ENCODE results near the gene RFX4. TPM values are rescaled to one million over a fixed set of nuclear protein-coding genes. Genes with fewer than 3 reads are reported as not detected.

RFX4 gene
- polyA plus RNA-seq, 1 donor (not counting 4 experiments of a cell fraction or from before 2014, with no cell fraction given): not detected

GRCh38 chr12:106598003-106598402, 15.2 kb downstream of the RFX4 start:
- H3K9me3 ChIP-seq (ENCODE audit: control insufficient read depth, low read depth, low read length): no peaks in the 10 kb centered on the region
- DNase-seq (ENCODE audit: low read depth, low spot score) (no peak), FAIRE-seq (no peak)
- no peaks in the 10 kb centered on the region for H3K79me2 ChIP-seq (ENCODE audit: control insufficient read depth, insufficient read depth, low read length)
- dilution Hi-C loops (cut with MboI; ENCODE audit: extremely low pct_ligation_motif_present, low sequenced_read_pairs): no loop called here
- H3K36me3 ChIP-seq (ENCODE audit: control insufficient read depth in 2 of 2, extremely low read depth in 1 of 2, insufficient read depth in 2 of 2, low read length in 2 of 2): no peaks in the 10 kb centered on the region
- no peak overlapping the region for H3K4me3 ChIP-seq (ENCODE audit: control insufficient read depth in 2 of 3, extremely low read depth in 1 of 3, insufficient read depth in 2 of 3, low read depth in 1 of 3, low read length in 3 of 3)
- H2AFZ ChIP-seq (ENCODE audit: control insufficient read depth, low read length): no peak overlapping the region
- H3K4me1 ChIP-seq (ENCODE audit: control insufficient read depth, extremely low read depth, insufficient read depth, low read length): no peaks in the 10 kb centered on the region
- TF ChIP-seq CTCF (optimal IDR thresholded peaks at IDR 0.05 in 1 of 3, IDR thresholded peaks at IDR 0.05 in 1 of 3, conservative IDR thresholded peaks at IDR 0.05 in 1 of 3; ENCODE audit: extremely low read depth in 1 of 3, insufficient read depth in 2 of 3, low read length in 3 of 3) (no peak), EZH2 (IDR thresholded peaks at IDR 0.05; ENCODE audit: low read length) (no peak)
- peaks cover 17% of the 10 kb centered on the region for H3K27me3 ChIP-seq (ENCODE audit: control insufficient read depth, extremely low read depth, insufficient read depth, low read length)
- no peak overlapping the region for H3K4me2 ChIP-seq (ENCODE audit: control insufficient read depth, extremely low read depth, insufficient read depth, low read depth, low read length)
- no peak overlapping the region for H3K9ac ChIP-seq (ENCODE audit: control insufficient read depth, extremely low read depth, insufficient read depth, low read length)
- H3K9me1 ChIP-seq (ENCODE audit: control insufficient read depth, extremely low read depth, insufficient read depth, low read length): no peaks in the 10 kb centered on the region
- no peak overlapping the region for H3K27ac ChIP-seq (ENCODE audit: control insufficient read depth, insufficient read depth, low read length)
- no peaks in the 10 kb centered on the region for H4K20me1 ChIP-seq (ENCODE audit: control insufficient read depth, extremely low read depth, insufficient read depth, low read length)

GRCh38 chr12:106599302-106599701, 16.5 kb downstream of the RFX4 start:
- Histone ChIP-seq H3K9me1 (ENCODE audit: control insufficient read depth, extremely low read depth, insufficient read depth, low read length) (no peaks in the 10 kb centered on the region), H3K4me3 (ENCODE audit: control insufficient read depth in 2 of 3, extremely low read depth in 1 of 3, insufficient read depth in 2 of 3, low read depth in 1 of 3, low read length in 3 of 3) (no peak overlapping the region), H3K4me2 (ENCODE audit: control insufficient read depth, extremely low read depth, insufficient read depth, low read depth, low read length) (no peak overlapping the region), H3K79me2 (ENCODE audit: control insufficient read depth, insufficient read depth, low read length) (no peaks in the 10 kb centered on the region), H3K27me3 (ENCODE audit: control insufficient read depth, extremely low read depth, insufficient read depth, low read length) (peaks cover 12% of the 10 kb centered on the region), H3K27ac (ENCODE audit: control insufficient read depth, insufficient read depth, low read length) (no peak overlapping the region), H3K36me3 (ENCODE audit: control insufficient read depth in 2 of 2, extremely low read depth in 1 of 2, insufficient read depth in 2 of 2, low read length in 2 of 2) (no peaks in the 10 kb centered on the region), H3K4me1 (ENCODE audit: control insufficient read depth, extremely low read depth, insufficient read depth, low read length) (no peaks in the 10 kb centered on the region), H2AFZ (ENCODE audit: control insufficient read depth, low read length) (no peak overlapping the region), H4K20me1 (ENCODE audit: control insufficient read depth, extremely low read depth, insufficient read depth, low read length) (no peaks in the 10 kb centered on the region), H3K9me3 (ENCODE audit: control insufficient read depth, low read depth, low read length) (no peaks in the 10 kb centered on the region), H3K9ac (ENCODE audit: control insufficient read depth, extremely low read depth, insufficient read depth, low read length) (no peak overlapping the region)
- dilution Hi-C loops (cut with MboI; ENCODE audit: extremely low pct_ligation_motif_present, low sequenced_read_pairs): no loop called here
- DNase-seq (ENCODE audit: low read depth, low spot score): no peak
- TF ChIP-seq CTCF (optimal IDR thresholded peaks at IDR 0.05 in 1 of 3, IDR thresholded peaks at IDR 0.05 in 1 of 3, conservative IDR thresholded peaks at IDR 0.05 in 1 of 3; ENCODE audit: extremely low read depth in 1 of 3, insufficient read depth in 2 of 3, low read length in 3 of 3): no peak
- no peak for FAIRE-seq

All from keratinocyte (primary cell).